Pancreas (tissue), 10 donors: ENCODE measurements around the gene FOXP4. TPM values are rescaled to one million over a fixed set of nuclear protein-coding genes. Genes with fewer than 3 reads are reported as not detected.

Experiments used
- ATAC-seq, 4 donors: fragments of 200-7000 bp; cut with Tn5 transposase; one replicate each; pipeline versions ENCODE4 v1.8.0 to v1.9.1; 2020; ENCODE audit warnings: mild to moderate bottlenecking in 4 of 4, moderate library complexity in 4 of 4
- DNase-seq, 6 donors: peaks; one replicate each; pipeline ENCODE4 v3.0.0-alpha.2; 2020
- FAIRE-seq: peaks from 2 replicates; lab custom pipeline; 2012; peaks lifted over from hg19 to GRCh38; lab: Jason Lieb, UNC
- H3K27ac ChIP-seq, 4 donors: fragments of 200-600 bp; sonication (generic); 1 replicate in 3 of 4; 2 replicates in 1 of 4; pipeline versions ENCODE4 v1.5.0 to v1.8.0; 2020
- H3K27me3 ChIP-seq, 4 donors: fragments of 200-600 bp; one replicate each; pipeline ENCODE4 v1.8.0; 2021
- H3K36me3 ChIP-seq, 3 donors: fragments of 200-600 bp; sonication (generic) in 1 of 3; one replicate each; pipeline versions ENCODE4 v1.5.0 to v1.8.0; 2020 to 2021
- H3K4me1 ChIP-seq, 3 donors: fragments of 200-600 bp; one replicate each; pipeline ENCODE4 v1.8.0; 2021
- H3K4me3 ChIP-seq, 4 donors: fragments of 200-600 bp; sonication (generic) in 2 of 4; one replicate each; pipeline versions ENCODE4 v1.5.0 to v1.8.0; 2020 to 2021
- H3K9me3 ChIP-seq, 4 donors: fragments of 200-600 bp; one replicate each; pipeline ENCODE4 v1.8.0; 2021
- CTCF ChIP-seq, 4 donors: fragments of 200-600 bp; sonication (generic) in 3 of 4; IDR thresholded peaks; one replicate each; pipeline versions ENCODE4 v1.5.0 to v1.8.0; 2021; ENCODE audit warnings: antibody characterized with exemption in 4 of 4
- WGBS, 2 donors: extraction: QIAGEN DNeasy Blood & Tissue Kit; methylation state at CpG; one replicate each; pipeline ENCODE4 v1.1.7; 2013; 5-methylcytosine and 5-hydroxymethylcytosine counted together
- intact Hi-C, 3 donors: fragments of 100-400 bp; cut with DNase I; formaldehyde crosslinking; loops; one replicate each; pipeline versions ENCODE4 v1.11.1 to v1.14.2; 2022
- polyA plus RNA-seq, 2 donors: library from polyadenylated mRNA; stranded (reverse); fragments of 200-250 nt; gene quantifications; one replicate each; pipeline ENCODE4 v1.2.3, GENCODE V29; 2013
- total RNA-seq, 6 donors: library from RNA; stranded (reverse); fragmentation: NEBNext Ultra II Directional in 4 of 6; extraction: Animal tissue kit (Norgen Biotek cat#: 25700) in 4 of 6; gene quantifications; one replicate each; pipeline versions ENCODE4 v1.2.1 to v1.2.4, GENCODE V29; 2021 to 2023
- donor health status: healthy with polysubstance abuse.
- donor health status: DM: no; HTN: no; CAD: no; lungs with moderate emphysema.
- donor health status: DM: no; HTN: no; CAD: no.
- donor health status: control.
- donor health status: control.
- donor health status: Bipolar disorder and iron deficiency.
- donor health status: DM: yes; HTN: yes; CAD: no.
- donor health status: DM: no; HTN: no; CAD: no.
- donor health status: DM: no; HTN: no; CAD: no.
- donor health status: DM: yes; HTN: yes; CAD: no.

Gene FOXP4
- total and polyA plus RNA-seq, 8 donors, result 23.1 to 29.3 (median 26.3) TPM

GRCh38 chr6:41633056-41633634, 87.0 kb downstream of the FOXP4 start:
- ATAC-seq (no peak), DNase-seq (peak in 1 of 6 donors; percentile 9), FAIRE-seq (no peak)
- Histone ChIP-seq H3K9me3 (no peaks in the 10 kb centered on the region), H3K36me3 (no peaks in the 10 kb centered on the region), H3K4me1 (peaks cover 0 to 5% (median 0%) of the 10 kb centered on the region in 3 donors), H3K27me3 (peaks cover 0 to 10% (median 0%) of the 10 kb centered on the region in 4 donors), H3K4me3 (no peak overlapping the region), H3K27ac (no peak overlapping the region)
- TF ChIP-seq CTCF (IDR thresholded peaks at IDR 0.05), result no peak
- WGBS, 2 donors, result 68 to 74% methylated on average over 2 of the region's 2 CpGs
- intact Hi-C loops, result no loop called here

- Histone ChIP-seq H3K36me3 (no peaks in the 10 kb centered on the region), H3K4me3 (no peak overlapping the region), H3K4me1 (peaks cover 3 to 5% (median 5%) of the 10 kb centered on the region in 3 donors), H3K9me3 (no peaks in the 10 kb centered on the region), H3K27ac (no peak overlapping the region), H3K27me3 (peaks cover 0 to 14% (median 0%) of the 10 kb centered on the region in 4 donors)
- no peak for ATAC-seq
- 62 to 64% methylated on average over 4 of the region's 4 CpGs for WGBS, 2 donors
- TF ChIP-seq CTCF (IDR thresholded peaks at IDR 0.05), result no peak
- intact Hi-C loops, result no loop called here
- DNase-seq, result peak in 1 of 6 donors; percentile 50
- no peak for FAIRE-seq
Observed at GRCh38 chr6:41634657-41635056, 88.5 kb downstream of the FOXP4 start.

- H3K4me1 ChIP-seq, result peaks cover 3 to 5% (median 5%) of the 10 kb centered on the region in 3 donors
- FAIRE-seq (no peak), ATAC-seq (no peak), DNase-seq (no peak)
- no peaks in the 10 kb centered on the region for H3K9me3 ChIP-seq
- no peak overlapping the region for H3K4me3 ChIP-seq
- intact Hi-C loops, result no loop called here
- 87 to 93% methylated on average over 6 of the region's 6 CpGs for WGBS, 2 donors
- H3K27ac ChIP-seq, result no peak overlapping the region
- H3K36me3 ChIP-seq, result no peaks in the 10 kb centered on the region
- peaks cover 0 to 14% (median 0%) of the 10 kb centered on the region in 4 donors for H3K27me3 ChIP-seq
- TF ChIP-seq CTCF (IDR thresholded peaks at IDR 0.05), result no peak
Observed at GRCh38 chr6:41635365-41635764, 89.2 kb downstream of the FOXP4 start.

GRCh38 chr6:41636833-41637193, 90.6 kb downstream of the FOXP4 start:
- Histone ChIP-seq H3K27ac (no peak overlapping the region), H3K4me3 (peak overlapping the region in 2 of 4 donors; percentile 29 to 44), H3K9me3 (no peaks in the 10 kb centered on the region), H3K27me3 (peaks cover 0 to 14% (median 0%) of the 10 kb centered on the region in 4 donors), H3K36me3 (no peaks in the 10 kb centered on the region), H3K4me1 (peaks cover 3 to 5% (median 5%) of the 10 kb centered on the region in 3 donors)
- FAIRE-seq (no peak), DNase-seq (peak; percentile 58 to 87 (median 74)), ATAC-seq (peak; percentile 86 to 88 (median 87))
- TF ChIP-seq CTCF (IDR thresholded peaks at IDR 0.05), result no peak
- WGBS, 2 donors, result 11 to 13% methylated on average over 30 to 31 of the region's 31 CpGs
- intact Hi-C loops, result no loop called here
